ENCODE data around the gene OR8G5.

Gene OR8G5

DNA sequence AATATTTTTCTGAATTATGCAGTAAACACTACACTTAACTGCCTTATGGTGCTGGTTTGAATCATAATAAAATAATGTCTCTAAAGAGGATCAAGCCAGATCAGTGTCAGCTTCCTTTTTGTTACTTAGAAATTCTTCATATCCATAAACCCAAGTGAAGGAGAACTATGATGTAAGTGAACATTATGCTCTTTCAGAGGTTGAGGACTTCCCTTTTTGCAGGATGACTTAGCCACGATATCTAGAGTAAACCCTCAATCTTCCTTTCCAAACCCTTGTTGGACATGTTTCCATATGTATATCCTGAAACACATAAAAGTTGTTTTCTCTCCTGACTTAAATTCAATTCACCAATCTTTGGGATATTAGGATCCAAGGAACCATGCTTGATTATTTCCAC lies 38.5 kb downstream of the OR8G5 start:
- DNase-seq, result no peak

DNA sequence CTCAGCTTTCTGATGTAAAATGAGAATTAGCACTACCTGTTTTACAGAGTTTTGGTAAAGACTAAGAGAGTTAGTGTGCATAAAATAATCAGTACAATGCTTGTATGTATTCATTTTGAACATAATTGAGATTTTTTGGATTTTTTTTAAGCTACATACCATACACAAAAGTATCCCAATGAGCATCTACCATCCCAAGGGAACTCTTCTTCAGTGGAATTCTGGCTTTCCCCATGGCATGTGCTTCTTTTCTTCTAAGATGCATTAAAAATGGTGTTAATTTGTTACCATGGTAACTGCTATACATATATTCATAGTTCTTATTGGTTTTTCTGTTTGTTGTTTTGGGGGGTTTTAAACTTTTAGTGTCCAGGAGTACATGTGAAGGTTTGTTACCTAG lies 39.8 kb downstream of the OR8G5 start:
- no peak for DNase-seq

DNA sequence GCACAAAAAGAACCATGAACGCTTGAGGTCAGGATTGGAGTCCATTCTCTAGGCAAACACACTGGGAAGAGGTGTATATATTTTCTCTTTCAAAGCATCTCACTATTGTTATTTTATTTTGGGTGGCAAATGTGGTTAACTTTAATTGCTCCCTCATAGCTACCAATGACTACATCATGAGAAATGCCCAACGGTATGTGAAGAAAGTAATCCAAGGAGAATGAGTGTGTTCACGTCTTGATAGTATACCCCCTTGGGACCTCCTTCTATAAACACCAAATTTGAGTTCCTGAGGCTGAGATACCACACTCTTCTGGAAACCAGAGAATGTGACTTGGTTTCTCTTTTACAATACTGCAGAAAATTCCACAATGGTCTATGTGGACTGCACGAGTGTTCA lies 41.7 kb downstream of the OR8G5 start:
- no peak for DNase-seq

DNA sequence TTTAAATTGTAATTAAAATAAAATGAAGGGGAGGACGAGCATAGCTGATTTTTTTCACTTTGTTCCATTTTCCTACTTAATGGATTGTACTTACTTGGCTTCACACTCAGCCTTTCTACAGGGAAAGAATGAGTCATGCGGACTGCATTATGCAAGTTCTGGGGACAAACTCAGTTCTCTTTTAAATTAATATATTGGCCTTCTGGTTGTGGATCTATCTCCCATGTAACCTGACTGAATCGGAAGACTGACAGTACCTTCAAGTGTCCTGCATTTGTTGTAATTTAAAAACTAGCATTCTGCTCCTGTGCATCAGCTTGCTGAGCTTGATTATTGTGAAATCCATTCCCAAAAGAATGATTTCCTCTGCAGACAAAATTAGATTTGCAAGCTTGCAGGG lies 45.4 kb downstream of the OR8G5 start:
- DNase-seq, result no peak

DNA sequence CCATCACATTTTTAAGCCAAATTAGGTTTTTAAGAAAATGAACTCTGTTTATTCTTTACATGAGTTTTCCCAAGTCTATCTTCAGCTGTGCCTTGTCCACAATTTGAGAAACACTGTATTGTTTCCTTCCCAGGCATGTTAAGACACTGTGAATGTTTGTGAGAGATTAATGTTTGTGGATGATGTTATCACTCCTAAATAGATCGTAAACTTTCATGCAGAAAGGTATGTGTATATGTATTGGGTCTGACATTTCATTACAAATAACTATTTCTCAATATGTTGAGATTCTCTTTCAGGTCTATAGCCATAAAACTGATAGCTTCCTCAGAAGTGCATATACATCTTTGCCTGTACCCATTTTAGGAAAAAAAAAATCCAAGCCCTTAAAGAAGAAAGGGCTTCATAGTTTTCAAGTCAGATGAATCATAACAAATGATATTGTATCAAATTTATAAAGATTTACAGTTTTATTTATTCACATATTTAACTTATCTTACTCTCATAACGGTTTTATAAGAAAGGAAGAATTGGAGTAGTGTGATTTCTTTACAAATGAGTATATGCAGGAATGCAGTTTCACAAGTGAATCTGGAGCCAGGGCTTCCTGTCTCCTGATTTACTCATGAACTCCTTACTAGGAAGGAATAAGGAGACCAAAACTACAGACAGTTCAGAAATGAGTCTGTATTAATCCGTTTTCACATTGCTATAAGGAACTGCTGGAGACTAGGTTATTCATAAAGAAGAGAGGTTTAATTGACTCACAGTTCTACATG lies 46.4 kb downstream of the OR8G5 start:
- DNase-seq, result no peak

DNA sequence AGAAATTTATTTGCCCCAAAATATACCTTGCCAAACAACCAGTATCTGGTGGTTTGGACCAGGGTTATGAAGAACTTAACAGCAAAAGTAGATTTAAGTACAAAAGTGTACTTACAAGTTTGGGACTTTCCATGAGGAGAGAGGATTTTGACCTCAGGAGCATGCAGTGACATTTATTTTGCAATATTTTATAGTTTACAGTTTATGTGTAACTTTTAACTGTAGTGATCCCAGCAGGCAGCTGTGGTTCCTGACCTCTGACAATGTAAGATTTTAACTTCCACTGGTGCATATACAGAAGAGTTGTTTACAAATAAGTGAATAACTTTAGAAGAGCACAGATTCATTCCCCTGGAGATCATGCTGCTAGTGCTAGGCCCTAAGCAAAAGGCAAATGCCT lies 50.9 kb downstream of the OR8G5 start:
- DNase-seq, result no peak

DNA sequence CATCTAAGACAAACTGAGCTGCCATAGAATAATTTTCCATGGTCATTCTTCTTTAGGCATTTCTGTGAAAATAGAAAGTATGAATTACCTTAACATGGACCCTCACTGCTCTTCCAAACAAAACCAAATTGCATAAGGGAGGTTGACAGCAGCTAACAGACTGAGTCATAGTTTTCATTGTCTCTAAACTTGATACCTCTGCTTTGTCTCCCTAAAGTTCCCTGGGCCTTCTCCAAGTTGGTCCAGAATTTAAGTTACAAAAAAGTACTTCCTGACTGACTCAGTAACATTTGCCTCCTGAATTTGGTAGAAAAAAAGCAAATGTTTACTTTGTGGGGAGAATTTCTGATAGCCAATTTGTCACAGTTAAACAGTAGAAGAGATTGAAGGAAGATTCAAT lies 54.5 kb downstream of the OR8G5 start:
- DNase-seq, result no peak

DNA sequence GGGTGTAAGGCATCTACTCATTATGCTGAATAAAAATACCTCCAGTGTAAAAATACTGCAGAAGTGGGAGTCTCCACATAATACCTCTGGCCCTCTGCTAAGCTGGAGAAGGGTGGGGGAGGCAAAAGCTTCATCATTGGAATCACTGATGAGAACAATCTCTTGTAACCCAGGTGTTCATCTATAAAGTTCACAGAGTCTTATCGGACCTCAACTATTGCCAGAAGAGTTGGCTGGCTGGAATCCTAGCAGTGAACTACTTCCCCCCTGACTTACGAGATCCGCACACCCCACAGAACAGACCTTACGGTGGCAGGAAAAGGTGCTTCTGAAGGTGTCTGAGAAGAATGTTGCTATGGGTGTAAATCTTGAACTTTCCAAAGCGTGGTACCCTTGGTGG lies 55.1 kb downstream of the OR8G5 start:
- no peak for DNase-seq

DNA sequence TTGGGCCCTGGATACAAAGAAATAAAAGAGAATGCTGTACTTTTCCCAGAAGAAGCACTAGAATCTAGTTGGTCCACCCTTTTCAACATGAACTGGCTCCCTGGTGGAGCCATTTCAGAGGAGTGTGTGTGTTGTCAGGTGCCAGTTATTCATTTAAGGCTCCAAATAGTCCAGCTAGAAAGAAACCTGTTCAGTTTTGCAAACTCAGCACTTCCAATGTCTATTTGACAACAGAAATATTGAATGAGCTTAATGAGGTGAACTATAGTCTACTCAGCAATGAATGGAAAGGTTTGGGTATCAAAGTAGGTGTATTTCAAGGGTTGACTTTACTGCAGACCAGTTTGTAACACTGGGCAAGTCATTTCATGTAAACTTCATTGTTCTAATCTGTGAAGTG lies 55.5 kb downstream of the OR8G5 start:
- DNase-seq, result no peak

DNA sequence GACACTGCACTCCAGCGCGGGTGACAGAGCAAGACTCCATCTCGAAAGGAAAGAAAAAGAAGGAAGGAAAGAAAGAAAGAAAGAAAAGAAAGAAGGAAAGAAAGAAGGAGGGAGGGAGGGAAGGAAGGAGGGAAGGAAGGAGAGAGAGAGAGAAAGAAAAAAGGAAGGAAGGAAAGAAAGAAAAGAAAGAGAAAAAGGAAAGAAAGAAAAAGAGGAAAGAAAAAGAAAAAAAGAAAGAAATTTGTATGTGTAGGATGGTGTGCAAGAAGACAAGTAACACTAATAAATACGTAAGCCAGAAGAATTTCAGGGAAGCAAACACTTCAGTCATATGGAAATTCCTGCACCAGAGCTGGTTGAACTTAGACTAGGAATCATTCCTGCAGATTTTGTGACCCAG lies 57.0 kb downstream of the OR8G5 start:
- no peak for DNase-seq

DNA sequence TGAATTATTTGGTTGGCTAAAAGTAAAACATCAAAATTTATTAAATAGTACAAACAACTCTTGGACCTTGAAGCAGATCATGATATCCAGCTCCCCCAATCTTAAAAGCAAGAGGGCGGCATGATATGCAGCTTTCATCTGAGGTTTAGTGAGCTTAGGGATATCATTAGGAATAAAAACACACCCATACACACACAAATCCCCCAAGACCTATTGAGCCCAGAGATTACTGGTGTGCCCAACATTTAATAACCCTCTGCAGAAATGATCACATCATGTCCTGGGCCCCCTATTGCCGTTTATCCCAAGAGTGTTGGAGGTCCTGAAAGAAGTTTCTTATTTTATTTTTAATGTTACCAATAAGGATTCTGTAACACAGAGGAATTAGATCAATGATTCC lies 57.7 kb downstream of the OR8G5 start, which contains the start of gene OR8D1:
OR8D1 (minus strand) TSS at position 101 of the 400 bp plus-strand sequence. CDS start 3,183 bp downstream, outside the sequence.
- no peak for DNase-seq

DNA sequence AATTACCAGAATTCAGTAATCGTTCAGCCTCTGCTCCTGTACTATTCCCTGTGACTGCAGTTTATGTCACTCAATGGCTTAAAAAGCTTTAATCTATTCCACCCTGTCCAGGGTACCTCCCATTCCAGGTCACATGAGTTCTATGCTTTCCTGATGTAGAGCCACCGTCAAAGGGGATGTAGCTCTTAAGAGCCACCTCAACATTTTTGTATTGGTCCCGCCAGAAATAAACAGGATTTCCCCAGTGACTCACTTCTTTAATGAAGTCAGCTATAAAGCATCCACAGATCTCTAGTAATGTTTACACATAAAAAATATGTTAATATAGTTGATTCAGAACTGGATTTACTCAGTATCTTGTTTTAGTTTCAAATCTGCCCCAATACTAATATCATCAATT lies 58.9 kb downstream of the OR8G5 start:
- DNase-seq, result no peak

All from CD4-positive, alpha-beta T cell treated with Interleukin-17A for 4 hours (primary cell).